WTC11 (cell line): ENCODE measurements around the gene CFAP298.

Experiments
- ATF3 ChIP-seq: sonication (generic); formaldehyde crosslinking; conservative IDR thresholded peaks from 2 replicates; pipeline ENCODE4 v1.8.1; 2022; ENCODE audit warnings: mild to moderate bottlenecking, missing genetic modification reagents
- CBFB ChIP-seq: sonication (generic); formaldehyde crosslinking; IDR thresholded peaks from 2 replicates; pipeline ENCODE4 v1.8.1; 2022; ENCODE audit warnings: mild to moderate bottlenecking, low read depth, missing genetic modification reagents
- CTCF ChIP-seq: fragments of 200-600 bp; IDR thresholded peaks from 2 replicates; pipeline ENCODE4 v1.8.0; 2022; ENCODE audit warnings: antibody characterized with exemption
- FOXK1 ChIP-seq: sonication (generic); formaldehyde crosslinking; IDR thresholded peaks from 2 replicates; pipeline ENCODE4 v1.8.0; 2022; ENCODE audit warnings: mild to moderate bottlenecking, moderate library complexity, missing genetic modification reagents
- FOXP4 ChIP-seq: sonication (generic); formaldehyde crosslinking; IDR thresholded peaks from 2 replicates; pipeline ENCODE4 v1.8.0; 2022; ENCODE audit warnings: mild to moderate bottlenecking, missing genetic modification reagents
- MAX ChIP-seq: sonication (generic); formaldehyde crosslinking; IDR thresholded peaks from 2 replicates; pipeline ENCODE4 v1.8.0; 2022; ENCODE audit warnings: mild to moderate bottlenecking, missing genetic modification reagents
- MXD4 ChIP-seq: fragments of 250-450 bp; sonication (Bioruptor Pico); IDR thresholded peaks from 2 replicates; pipeline ENCODE4 v1.8.0; 2021; ENCODE audit warnings: mild to moderate bottlenecking, moderate library complexity, borderline replicate concordance
- NR1H2 ChIP-seq: sonication (generic); formaldehyde crosslinking; IDR thresholded peaks from 2 replicates; pipeline ENCODE4 v1.9.0; 2021; ENCODE audit warnings: mild to moderate bottlenecking, moderate library complexity, missing genetic modification reagents
- TCF7 ChIP-seq: sonication (generic); formaldehyde crosslinking; IDR thresholded peaks from 2 replicates; pipeline ENCODE4 v1.8.0; 2022; ENCODE audit warnings: mild to moderate bottlenecking, low read depth, missing genetic modification reagents, moderate library complexity
- USF2 ChIP-seq: sonication (generic); formaldehyde crosslinking; IDR thresholded peaks from 2 replicates; pipeline ENCODE4 v1.8.1; 2023; ENCODE audit warnings: mild to moderate bottlenecking, missing genetic modification reagents, moderate library complexity
- ZNF138 ChIP-seq: sonication (generic); formaldehyde crosslinking; conservative IDR thresholded peaks from 2 replicates; pipeline ENCODE4 v1.8.1; 2022; ENCODE audit warnings: mild to moderate bottlenecking, moderate library complexity, missing genetic modification reagents
- ZNF396 ChIP-seq: fragments of 250-450 bp; sonication (Bioruptor Pico); IDR thresholded peaks from 2 replicates; pipeline ENCODE4 v1.8.0; 2021; ENCODE audit warnings: mild to moderate bottlenecking, moderate library complexity, borderline replicate concordance
- ZNF423 ChIP-seq: fragments of 250-450 bp; sonication (Bioruptor Pico); IDR thresholded peaks from 2 replicates; pipeline ENCODE4 v2.1.2; 2022; ENCODE audit warnings: mild to moderate bottlenecking, moderate library complexity

- TF ChIP-seq USF2 (CRISPR knock-in tag) (no peak), CTCF (no peak), FOXK1 (CRISPR knock-in tag) (no peak), ZNF423 (no peak), CBFB (CRISPR knock-in tag) (no peak), ZNF138 (CRISPR knock-in tag) (no peak), MAX (CRISPR knock-in tag) (no peak), TCF7 (CRISPR knock-in tag) (no peak), FOXP4 (CRISPR knock-in tag) (no peak), ZNF396 (CRISPR knock-in tag) (no peak), NR1H2 (no peak), ATF3 (CRISPR knock-in tag) (no peak), MXD4 (no peak)
These were observed 25.1 kb downstream of the CFAP298 start for GRCh38 chr21:32587120-32587519.
